Measurements from ENCODE around the gene LRIT2. TPM values are rescaled to one million over a fixed set of nuclear protein-coding genes. Genes with fewer than 3 reads are reported as not detected.

LRIT2 gene
- total RNA-seq, 4 donors from 2014 or later = not detected

- DNase-seq = no peak
- Histone ChIP-seq H3K9me3 (no peaks in the 10 kb centered on the region), H3K4me1 (no peaks in the 10 kb centered on the region), H3K27me3 (no peaks in the 10 kb centered on the region), H3K4me3 (no peak overlapping the region), H3K36me3 (no peaks in the 10 kb centered on the region), H3K27ac (no peak overlapping the region)
- TF ChIP-seq, protein P1, sequence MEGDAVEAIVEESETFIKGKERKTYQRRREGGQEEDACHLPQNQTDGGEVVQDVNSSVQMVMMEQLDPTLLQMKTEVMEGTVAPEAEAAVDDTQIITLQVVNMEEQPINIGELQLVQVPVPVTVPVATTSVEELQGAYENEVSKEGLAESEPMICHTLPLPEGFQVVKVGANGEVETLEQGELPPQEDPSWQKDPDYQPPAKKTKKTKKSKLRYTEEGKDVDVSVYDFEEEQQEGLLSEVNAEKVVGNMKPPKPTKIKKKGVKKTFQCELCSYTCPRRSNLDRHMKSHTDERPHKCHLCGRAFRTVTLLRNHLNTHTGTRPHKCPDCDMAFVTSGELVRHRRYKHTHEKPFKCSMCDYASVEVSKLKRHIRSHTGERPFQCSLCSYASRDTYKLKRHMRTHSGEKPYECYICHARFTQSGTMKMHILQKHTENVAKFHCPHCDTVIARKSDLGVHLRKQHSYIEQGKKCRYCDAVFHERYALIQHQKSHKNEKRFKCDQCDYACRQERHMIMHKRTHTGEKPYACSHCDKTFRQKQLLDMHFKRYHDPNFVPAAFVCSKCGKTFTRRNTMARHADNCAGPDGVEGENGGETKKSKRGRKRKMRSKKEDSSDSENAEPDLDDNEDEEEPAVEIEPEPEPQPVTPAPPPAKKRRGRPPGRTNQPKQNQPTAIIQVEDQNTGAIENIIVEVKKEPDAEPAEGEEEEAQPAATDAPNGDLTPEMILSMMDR (IDR thresholded peaks at IDR 0.05) = no peak
- TF ChIP-seq POLR2A (IDR thresholded peaks at IDR 0.05) = no peak
- intact Hi-C loops (cut with DNase I; ENCODE audit: low total_unique reads) = no loop called here
Observed at GRCh38 chr10:84214046-84214572, 11.2 kb downstream of the LRIT2 start.

DNA sequence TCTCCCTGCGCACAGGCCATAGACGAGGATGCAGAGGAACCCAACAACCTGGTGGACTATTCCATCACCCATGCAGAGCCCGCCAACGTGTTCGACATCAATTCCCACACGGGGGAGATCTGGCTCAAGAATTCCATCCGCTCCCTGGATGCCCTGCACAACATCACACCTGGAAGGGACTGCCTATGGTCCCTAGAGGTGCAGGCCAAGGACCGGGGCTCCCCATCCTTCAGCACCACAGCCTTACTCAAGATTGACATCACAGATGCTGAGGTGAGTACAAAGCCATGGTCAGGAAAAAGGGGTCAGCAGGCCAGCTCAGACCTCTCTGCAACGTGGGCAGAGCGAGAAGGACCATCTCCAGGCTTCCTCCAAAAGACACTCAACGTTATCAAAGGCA lies 12.3 kb downstream of the LRIT2 start:
- Histone ChIP-seq H3K27me3 (no peaks in the 10 kb centered on the region), H3K4me1 (no peaks in the 10 kb centered on the region), H3K4me3 (no peak overlapping the region), H3K36me3 (no peaks in the 10 kb centered on the region), H3K27ac (no peak overlapping the region), H3K9me3 (no peaks in the 10 kb centered on the region)
- intact Hi-C loops (cut with DNase I; ENCODE audit: low total_unique reads) = no loop called here
- TF ChIP-seq, protein P1 (IDR thresholded peaks at IDR 0.05) = no peak
- no peak for DNase-seq

GRCh38 chr10:84212014-84212413 lies 13.3 kb downstream of the LRIT2 start:
- H3K4me1 ChIP-seq = no peaks in the 10 kb centered on the region
- TF ChIP-seq POLR2A (IDR thresholded peaks at IDR 0.05) = no peak
- TF ChIP-seq, protein P1 (IDR thresholded peaks at IDR 0.05) = no peak
- H3K27me3 ChIP-seq = no peaks in the 10 kb centered on the region
- intact Hi-C loops (cut with DNase I; ENCODE audit: low total_unique reads) = no loop called here
- H3K36me3 ChIP-seq = no peaks in the 10 kb centered on the region
- no peak overlapping the region for H3K27ac ChIP-seq
- no peak overlapping the region for H3K4me3 ChIP-seq
- DNase-seq = no peak
- H3K9me3 ChIP-seq = no peaks in the 10 kb centered on the region

DNA sequence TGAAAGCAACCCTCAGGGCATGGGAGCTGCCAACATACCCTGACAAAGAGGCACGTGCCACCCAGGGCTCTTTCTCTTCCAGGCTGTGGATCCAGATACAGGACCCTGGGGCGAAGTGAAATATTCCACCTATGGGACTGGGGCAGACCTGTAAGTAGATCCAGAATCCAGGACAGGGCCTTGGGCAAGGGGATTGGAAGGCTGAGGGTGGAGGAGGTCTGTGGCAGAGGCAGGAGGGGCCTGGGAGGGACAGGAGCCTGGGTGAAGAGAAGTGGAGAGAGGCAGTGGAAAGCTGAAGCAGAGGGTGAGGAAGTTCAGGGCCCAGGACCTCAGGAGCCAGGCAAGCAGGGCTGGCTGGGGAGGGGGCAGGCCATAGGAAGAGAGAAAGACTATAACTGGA lies 13.8 kb downstream of the LRIT2 start:
- no peak for DNase-seq
- Histone ChIP-seq H3K4me1 (no peaks in the 10 kb centered on the region), H3K4me3 (no peak overlapping the region), H3K36me3 (no peaks in the 10 kb centered on the region), H3K9me3 (no peaks in the 10 kb centered on the region), H3K27ac (no peak overlapping the region), H3K27me3 (no peaks in the 10 kb centered on the region)
- no peak for TF ChIP-seq POLR2A (IDR thresholded peaks at IDR 0.05)
- TF ChIP-seq, protein P1 (IDR thresholded peaks at IDR 0.05) = no peak
- intact Hi-C loops (cut with DNase I; ENCODE audit: low total_unique reads) = no loop called here

GRCh38 chr10:84208023-84208422 lies 17.3 kb downstream of the LRIT2 start:
- TF ChIP-seq, protein P1 (IDR thresholded peaks at IDR 0.05) = no peak
- TF ChIP-seq POLR2A (IDR thresholded peaks at IDR 0.05) = no peak
- Histone ChIP-seq H3K36me3 (no peaks in the 10 kb centered on the region), H3K27ac (no peak overlapping the region), H3K4me3 (no peak overlapping the region), H3K4me1 (no peaks in the 10 kb centered on the region), H3K27me3 (no peaks in the 10 kb centered on the region), H3K9me3 (no peaks in the 10 kb centered on the region)
- DNase-seq = no peak
- intact Hi-C loops (cut with DNase I; ENCODE audit: low total_unique reads) = no loop called here

Data from uterus (tissue), 4 donors.